HL-60 (cell line): ENCODE data around the gene KRT27.
A peak's percentile ranks its signal among the peaks of the same experiment; 100 is the strongest.

Experiments used
- DNase-seq, 2 experiments: peaks; one replicate each; pipeline ENCODE4 v3.0.0-alpha.2; 2010 to 2020; ENCODE audit warnings: low read depth in 1 of 2, low spot score in 1 of 2
- H3K27ac ChIP-seq: fragments of 250-450 bp; sonication (Bioruptor Pico); replicated peaks from 2 replicates; pipeline ENCODE4 v1.5.1; 2020; ENCODE audit warnings: mild to moderate bottlenecking, moderate library complexity
- H3K27me3 ChIP-seq: fragments of 250-450 bp; sonication (Bioruptor Pico); 2 replicates; pipeline ENCODE4 v1.5.1; 2021; ENCODE audit warnings: mild to moderate bottlenecking, moderate library complexity; ENCODE audit not compliant: insufficient read depth, poor library complexity, severe bottlenecking
- H3K4me3 ChIP-seq: replicated peaks from 2 replicates; pipeline ENCODE4 v1.5.1; 2011; ENCODE audit warnings: mild to moderate bottlenecking, control low read depth, low read length; ENCODE audit not compliant: insufficient read depth
- CTCF ChIP-seq: IDR thresholded peaks from one replicate; pipeline ENCODE4 v1.5.1; 2011; ENCODE audit warnings: low read length, control low read depth, inconsistent platforms; ENCODE audit not compliant: insufficient read depth
- GABPA ChIP-seq: IDR thresholded peaks from 2 replicates; pipeline ENCODE4 v1.6.1; 2012; ENCODE audit warnings: low read depth
- POLR2AphosphoS5 ChIP-seq: IDR thresholded peaks from 2 replicates; pipeline ENCODE4 v1.6.1; 2012; ENCODE audit warnings: low read depth
- REST ChIP-seq: IDR thresholded peaks from 2 replicates; pipeline ENCODE4 v1.6.1; 2012; ENCODE audit warnings: low read depth; ENCODE audit not compliant: insufficient replicate concordance
- SPI1 ChIP-seq: IDR thresholded peaks from 2 replicates; pipeline ENCODE4 v1.6.1; 2012; ENCODE audit warnings: low read depth, mild to moderate bottlenecking, borderline replicate concordance

Gene KRT27

GRCh38 chr17:40818733-40819527 lies 36.6 kb upstream of the KRT27 start:
- peak overlapping the region; percentile 63 for H3K27ac ChIP-seq
- H3K27me3 ChIP-seq, result no peaks in the 10 kb centered on the region
- H3K4me3 ChIP-seq, result peak overlapping the region; percentile 65
- DNase-seq, result peak; percentile 33 to 81
- peak; percentile 81 for TF ChIP-seq GABPA
- no peak for TF ChIP-seq CTCF
- no peak for TF ChIP-seq POLR2AphosphoS5
- peak; percentile 10 for TF ChIP-seq REST
- TF ChIP-seq SPI1, result peak; percentile 11; the same call in 1 of the 2 replicates

DNA sequence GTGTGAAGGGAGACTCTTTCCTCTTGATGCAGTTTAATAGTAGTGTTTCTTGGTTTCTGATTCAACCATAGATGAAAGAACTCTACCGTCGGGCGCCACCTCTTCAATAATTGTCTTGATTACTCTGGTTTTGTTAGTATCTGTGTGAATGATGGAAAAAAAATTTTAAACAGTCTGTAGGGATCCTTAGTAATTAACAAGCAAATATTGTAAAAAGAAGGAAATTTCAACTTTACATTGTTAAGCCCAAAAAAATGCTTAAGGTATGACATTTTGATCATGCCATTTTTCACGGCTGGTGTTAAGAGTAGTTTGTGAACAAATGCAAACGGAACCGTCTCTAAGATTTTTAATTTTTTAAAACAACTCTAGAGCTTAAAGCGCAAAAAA lies 36.0 kb upstream of the KRT27 start:
- no peak for TF ChIP-seq CTCF
- TF ChIP-seq REST, result no peak
- no peak for TF ChIP-seq GABPA
- no peak for TF ChIP-seq POLR2AphosphoS5
- TF ChIP-seq SPI1, result no peak
- Histone ChIP-seq H3K27me3 (no peaks in the 10 kb centered on the region), H3K27ac (peak overlapping the region; percentile 63), H3K4me3 (peak overlapping the region; percentile 65)
- no peak for DNase-seq

DNA sequence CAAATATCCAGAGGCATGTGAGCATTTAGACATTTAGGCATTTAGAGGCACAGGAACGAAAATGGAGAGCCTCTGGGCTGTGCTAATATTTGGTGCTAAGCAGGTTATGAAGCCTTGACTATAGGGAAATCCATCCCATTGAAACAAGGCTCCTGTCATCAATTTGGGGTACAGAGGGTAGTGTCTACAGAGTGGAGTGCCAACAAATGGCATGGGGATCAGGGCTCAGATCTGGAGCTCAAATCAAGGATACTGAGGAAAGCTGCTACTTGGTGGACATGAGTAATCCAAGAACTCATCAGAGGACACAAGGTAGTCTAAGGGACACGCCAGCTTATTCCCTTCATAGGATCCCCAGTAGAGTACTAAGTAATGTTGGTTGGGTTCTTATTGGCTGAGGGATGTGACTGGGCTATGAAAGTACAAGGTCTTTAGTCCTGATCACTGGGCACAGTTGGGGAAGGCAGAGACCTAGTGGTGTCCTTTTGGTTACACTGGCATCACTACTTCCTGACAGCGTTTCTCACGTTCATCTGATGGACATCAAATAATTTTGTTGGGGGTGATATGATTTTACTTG lies 34.8 kb upstream of the KRT27 start:
- no peak for TF ChIP-seq SPI1
- TF ChIP-seq POLR2AphosphoS5, result no peak
- no peak for TF ChIP-seq REST
- TF ChIP-seq CTCF, result no peak
- no peak for TF ChIP-seq GABPA
- DNase-seq, result no peak
- Histone ChIP-seq H3K4me3 (no peak overlapping the region), H3K27ac (no peak overlapping the region), H3K27me3 (peaks cover 3% of the 10 kb centered on the region)
